Stimulated activated CD4-positive, alpha-beta T cell treated with anti-CD3 and anti-CD28 coated beads, TNF-alpha, amount 100 ng/mL, for 4 hours (primary cell): ENCODE results near the gene C12orf56.
A peak's percentile ranks its signal among the peaks of the same experiment; 100 is the strongest.
"Not testable (repeated sequence)": the region's sequence is repeated elsewhere in the genome, so short reads cannot be mapped to it uniquely, and the experiment has no call there.

Experiments
- DNase-seq, 3 experiments: peaks; one replicate each; pipeline ENCODE4 v3.0.0-alpha.2; 2020; ENCODE audit warnings: low read depth in 3 of 3

C12orf56 gene

GRCh38 chr12:64232196-64232595 is 158.4 kb downstream of the C12orf56 start:
- DNase-seq, result no peak

- no peak for DNase-seq
These were observed 160.8 kb downstream of the C12orf56 start for GRCh38 chr12:64229796-64230195.

- no peak for DNase-seq
These were observed 161.3 kb downstream of the C12orf56 start for GRCh38 chr12:64229240-64229639.

GRCh38 chr12:64225626-64226025 is 164.9 kb downstream of the C12orf56 start:
- no peak for DNase-seq

GRCh38 chr12:64222009-64222765 is 168.4 kb downstream of the C12orf56 start, which contains the start of gene KICS2:
TSS of gene KICS2 (minus strand) at chr12:64222296. CDS start at chr12:64222237, 59 bp downstream.
- DNase-seq, result peak; percentile 78 to 87 (median 84)

GRCh38 chr12:64221651-64222008 is 168.9 kb downstream of the C12orf56 start:
- DNase-seq, result peak in 2 of 3 experiments; percentile 40 to 49

- DNase-seq, result no peak
These were observed 170.5 kb downstream of the C12orf56 start for GRCh38 chr12:64220046-64220445.

GRCh38 chr12:64219145-64219544 is 171.4 kb downstream of the C12orf56 start:
- DNase-seq, result no peak

GRCh38 chr12:64218597-64218996 is 172.0 kb downstream of the C12orf56 start:
- no peak for DNase-seq

GRCh38 chr12:64217643-64218042 is 172.9 kb downstream of the C12orf56 start:
- not testable (repeated sequence) for DNase-seq

- no peak for DNase-seq
These were observed 174.3 kb downstream of the C12orf56 start for GRCh38 chr12:64216239-64216638.
